ENCODE measurements around the gene AHNAK2.
"Not testable (repeated sequence)": the region's sequence is repeated elsewhere in the genome, so short reads cannot be mapped to it uniquely, and the experiment has no call there.

AHNAK2 gene

GRCh38 chr14:104892531-104893434 lies 85.4 kb downstream of the AHNAK2 start:
- no peak for ATAC-seq
- Mint-ChIP-seq H3K4me3 (no peak overlapping the region), H3K4me1 (peaks cover 5% of the 10 kb centered on the region), H3K9me3 (no peaks in the 10 kb centered on the region), H3K27ac (no peak overlapping the region), H3K36me3 (peaks cover 5% of the 10 kb centered on the region)
- DNase-seq (ENCODE audit: low spot score in 2 of 2) = no peak

DNA sequence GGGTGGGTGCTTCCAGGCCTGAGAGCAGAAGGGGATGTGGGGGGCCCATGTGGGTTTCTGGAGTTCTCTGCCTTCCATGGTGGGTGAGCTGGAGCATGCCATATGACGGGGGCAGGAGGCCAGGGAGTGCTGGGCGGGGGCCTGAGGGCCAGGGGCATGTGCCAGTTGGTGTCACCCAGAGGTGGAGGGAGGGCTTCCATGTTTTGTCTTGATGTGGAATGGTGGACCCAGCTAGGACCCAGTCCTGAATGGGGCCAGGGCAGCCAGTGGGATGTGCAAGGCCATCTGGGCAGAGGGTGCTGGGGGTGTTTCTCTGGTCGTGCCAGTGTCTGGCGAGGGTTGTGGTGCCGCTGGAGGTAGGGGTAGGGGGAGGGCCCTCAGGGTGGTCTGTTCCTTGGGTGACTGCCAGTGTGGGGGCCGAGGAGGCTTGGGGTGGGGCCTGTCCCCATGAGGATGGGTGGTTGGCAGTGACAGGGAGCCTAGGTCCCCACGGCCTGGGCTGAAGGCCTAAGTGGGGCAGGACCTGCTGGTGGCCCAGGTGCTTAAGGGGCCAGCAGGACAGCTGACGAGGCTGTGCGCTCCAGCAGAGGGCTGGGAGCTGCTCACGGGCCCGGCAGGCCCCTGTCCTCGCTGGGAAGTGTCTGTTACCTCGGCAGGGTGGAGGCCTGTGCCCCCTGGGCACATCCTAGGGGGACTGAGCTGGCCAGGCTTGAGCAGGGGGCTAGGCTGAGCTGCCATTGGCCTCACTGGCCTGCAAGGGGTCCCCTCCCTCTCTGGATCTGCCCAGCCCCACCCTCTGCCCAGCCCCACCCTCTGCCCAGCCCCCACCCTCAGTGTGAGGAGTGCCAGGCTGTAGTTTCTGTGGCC lies 86.3 kb downstream of the AHNAK2 start:
- Mint-ChIP-seq H3K4me3 (no peak overlapping the region), H3K4me1 (peaks cover 5% of the 10 kb centered on the region), H3K9me3 (no peaks in the 10 kb centered on the region), H3K27ac (no peak overlapping the region), H3K36me3 (peaks cover 5% of the 10 kb centered on the region)
- ATAC-seq (no peak), DNase-seq (ENCODE audit: low spot score in 2 of 2) (no peak)

DNA sequence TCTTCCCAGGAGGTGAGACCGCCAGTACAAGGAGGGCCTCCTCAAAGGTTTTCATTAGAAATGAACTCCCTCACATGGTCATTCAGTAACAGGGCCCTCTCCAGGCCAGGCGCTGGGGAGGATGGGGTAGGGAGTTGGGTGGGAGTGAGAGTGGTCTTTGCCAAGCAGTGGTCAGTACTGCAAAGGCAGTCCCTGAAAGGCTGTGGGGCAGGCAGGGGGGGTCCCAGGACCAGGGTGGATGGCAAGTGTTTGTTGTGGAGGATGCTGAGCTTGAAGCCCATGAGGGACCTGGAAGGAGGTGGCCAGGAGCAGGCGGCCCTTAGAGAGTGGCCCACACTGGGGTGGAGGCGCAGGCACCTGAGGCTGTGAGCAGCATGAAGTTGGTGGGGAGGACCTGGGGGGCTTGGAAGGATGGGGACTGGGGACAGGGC lies 87.0 kb downstream of the AHNAK2 start:
- H3K9me3 Mint-ChIP-seq = no peaks in the 10 kb centered on the region
- DNase-seq (ENCODE audit: low spot score in 2 of 2) (no peak), ATAC-seq (no peak)
- no peaks in the 10 kb centered on the region for H3K4me1 Mint-ChIP-seq
- H3K27ac Mint-ChIP-seq = no peak overlapping the region
- peaks cover 5% of the 10 kb centered on the region for H3K36me3 Mint-ChIP-seq
- H3K4me3 Mint-ChIP-seq = no peak overlapping the region

- DNase-seq (ENCODE audit: low spot score in 2 of 2); H3K27ac Mint-ChIP-seq; ATAC-seq; H3K4me3 Mint-ChIP-seq; H3K4me1 Mint-ChIP-seq; H3K9me3 Mint-ChIP-seq; H3K36me3 Mint-ChIP-seq: not testable (repeated sequence)
Measured at GRCh38 chr14:104890292-104890691, 87.9 kb downstream of the AHNAK2 start.

- Mint-ChIP-seq H3K4me1 (no peaks in the 10 kb centered on the region), H3K27ac (no peak overlapping the region), H3K4me3 (no peak overlapping the region), H3K9me3 (no peaks in the 10 kb centered on the region), H3K36me3 (no peaks in the 10 kb centered on the region)
- DNase-seq (ENCODE audit: low spot score in 2 of 2) = no peak
- ATAC-seq = no peak
Measured at GRCh38 chr14:104889375-104889757, 88.8 kb downstream of the AHNAK2 start.

GRCh38 chr14:104888489-104889374 lies 89.4 kb downstream of the AHNAK2 start:
- no peaks in the 10 kb centered on the region for H3K36me3 Mint-ChIP-seq
- no peaks in the 10 kb centered on the region for H3K9me3 Mint-ChIP-seq
- ATAC-seq = no peak
- DNase-seq (ENCODE audit: low spot score in 2 of 2) = no peak
- H3K27ac Mint-ChIP-seq = no peak overlapping the region
- no peak overlapping the region for H3K4me3 Mint-ChIP-seq
- no peaks in the 10 kb centered on the region for H3K4me1 Mint-ChIP-seq

DNA sequence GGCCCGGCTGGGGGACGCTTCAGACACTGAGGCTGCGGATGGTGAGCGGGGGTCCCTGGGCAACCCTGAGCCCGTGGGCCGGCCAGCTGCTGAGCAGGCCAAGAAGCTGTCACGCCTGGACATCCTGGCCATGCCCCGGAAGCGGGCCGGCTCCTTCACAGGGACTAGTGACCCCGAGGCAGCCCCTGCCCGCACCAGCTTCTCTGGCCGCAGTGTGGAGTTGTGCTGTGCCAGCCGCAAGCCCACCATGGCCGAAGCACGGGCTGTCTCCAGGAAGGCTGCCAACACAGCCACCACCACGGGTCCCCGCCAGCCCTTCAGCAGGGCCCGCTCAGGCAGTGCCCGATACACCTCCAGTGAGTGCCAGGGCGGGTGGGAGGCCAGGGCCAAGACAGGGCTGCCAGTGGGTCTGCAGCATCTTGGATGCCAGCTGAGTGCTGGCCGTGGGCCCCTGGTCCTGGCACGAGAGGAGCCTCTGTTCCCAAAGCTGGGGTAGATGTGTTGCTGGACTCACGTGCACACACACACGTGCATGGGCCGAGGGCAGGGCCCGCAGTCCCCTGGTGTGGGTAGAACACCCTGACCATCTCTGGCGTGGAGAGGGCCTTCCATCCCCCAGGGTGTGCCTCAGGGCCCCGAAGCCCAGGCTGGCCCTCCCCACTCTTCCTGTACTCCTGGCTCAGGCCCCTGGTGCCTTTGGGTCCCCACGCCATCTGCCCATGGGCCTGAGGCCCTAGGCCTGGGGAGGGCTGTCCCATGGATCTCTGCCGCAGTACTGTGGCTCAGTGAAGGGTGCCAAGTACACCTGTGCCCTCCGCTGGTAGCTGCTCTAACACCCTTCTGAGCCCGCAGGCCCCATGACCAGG lies 90.3 kb downstream of the AHNAK2 start:
- no peak overlapping the region for H3K4me3 Mint-ChIP-seq
- DNase-seq (ENCODE audit: low spot score in 2 of 2) (no peak), ATAC-seq (no peak)
- no peaks in the 10 kb centered on the region for H3K36me3 Mint-ChIP-seq
- no peaks in the 10 kb centered on the region for H3K4me1 Mint-ChIP-seq
- no peaks in the 10 kb centered on the region for H3K9me3 Mint-ChIP-seq
- no peak overlapping the region for H3K27ac Mint-ChIP-seq
